Motor neuron (in vitro differentiated cells): ENCODE data around the gene C2orf15. TPM values are rescaled to one million over a fixed set of nuclear protein-coding genes. Genes with fewer than 3 reads are reported as not detected.

Experiments used
- ATAC-seq, 8 experiments: fragments of 200-7000 bp; cut with Tn5 transposase; replicated peaks in 6 of 8; 2 replicates each; pipeline ENCODE4 v1.8.0; 2021; ENCODE audit warnings: mild to moderate bottlenecking in 8 of 8, moderate library complexity in 8 of 8
- H3K27ac ChIP-seq, 2 donors: fragments of 250-450 bp; sonication (Bioruptor Pico); 2 replicates each; pipeline ENCODE4 v1.9.0; 2021; ENCODE audit warnings: antibody characterized with exemption in 2 of 2, mild to moderate bottlenecking in 2 of 2, moderate library complexity in 1 of 2
- H3K4me1 ChIP-seq, 2 donors: fragments of 250-450 bp; sonication (Bioruptor Pico); replicated peaks in 1 of 2; 2 replicates each; pipeline ENCODE4 v1.6.1; 2021; ENCODE audit warnings: antibody characterized with exemption in 2 of 2, mild to moderate bottlenecking in 2 of 2, moderate library complexity in 1 of 2
- H3K4me3 ChIP-seq, 5 donors: fragments of 250-450 bp; sonication (Bioruptor Pico); 2 replicates each; pipeline ENCODE4 v1.9.0; 2021; ENCODE audit warnings: antibody characterized with exemption in 5 of 5, mild to moderate bottlenecking in 5 of 5, moderate library complexity in 4 of 5
- WGBS, 10 experiments: fragments of 450-650 bp; shearing (Covaris generic); methylation state at CpG; one replicate each; pipeline ENCODE4 v1.0.0; 2022; 5-methylcytosine and 5-hydroxymethylcytosine counted together
- in situ Hi-C, 9 experiments: fragments of 400-800 bp; cut with MboI; loops; one replicate each; pipeline ENCODE4 v1.15.0; 2021; ENCODE audit warnings: low sequenced_read_pairs in 9 of 9, low pct_unique_long_range_greater_than_20kb in 2 of 9; ENCODE audit not compliant: unreplicated experiment in 9 of 9
- total RNA-seq, 8 experiments: library from RNA; unstranded; fragments of 300-600 nt; gene quantifications; 2 replicates each; pipeline versions ENCODE4 v1.2.3 to v1.2.4, GENCODE V29; 2022

The C2orf15 gene
- total RNA-seq, 8 experiments from 2014 or later, result 0.76 to 5.7 (median 3.2) TPM

GRCh38 chr2:99150706-99151105 lies 9.2 kb downstream of the C2orf15 start:
- Histone ChIP-seq H3K4me1 (peaks cover 4 to 8% of the 10 kb centered on the region in 2 donors), H3K4me3 (no peak overlapping the region), H3K27ac (no peak overlapping the region)
- ATAC-seq, result no peak
- in situ Hi-C loops, result no loop called here
- 56 to 100% (median 100%) methylated on average over 1 of the region's 1 CpG; no CpG with 5 or more reads in 3 of the 10 experiments for WGBS, 10 experiments

DNA sequence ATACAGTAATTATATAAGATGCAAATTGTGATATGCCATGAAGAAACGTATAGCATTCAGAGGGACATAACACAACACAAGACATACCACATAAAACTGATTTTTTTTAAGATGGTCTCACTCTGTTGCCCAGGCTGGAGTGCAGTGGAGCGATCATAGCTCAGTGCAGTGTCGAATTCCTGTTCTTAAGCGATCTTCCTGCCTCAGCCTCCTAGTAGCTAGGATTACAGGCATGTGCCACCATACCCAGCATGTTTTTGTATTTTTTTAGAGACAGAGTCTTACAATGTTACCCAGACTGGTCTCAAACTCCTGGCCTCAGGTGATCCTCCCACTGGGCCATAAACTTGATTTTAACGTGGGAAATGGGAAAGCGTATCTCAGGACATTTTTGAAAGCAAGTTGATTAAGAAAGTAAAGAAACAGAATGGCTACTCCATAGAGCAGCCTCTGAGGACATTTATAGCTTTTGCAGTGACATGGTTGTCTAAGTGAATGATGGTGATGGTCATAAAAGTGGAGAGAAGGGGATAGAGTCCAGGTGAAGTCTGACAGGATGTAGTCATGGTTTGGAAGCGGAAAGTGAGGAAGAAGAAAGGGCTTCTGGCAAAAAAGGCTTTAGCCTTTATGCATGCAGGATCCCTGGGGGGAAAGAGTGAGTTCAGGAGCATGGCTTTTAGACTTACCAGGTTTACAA lies 10.8 kb downstream of the C2orf15 start:
- no peak for ATAC-seq
- Histone ChIP-seq H3K4me1 (peaks cover 10 to 17% of the 10 kb centered on the region in 2 donors), H3K4me3 (no peak overlapping the region), H3K27ac (no peak overlapping the region)
- in situ Hi-C loops, result no loop called here
- 64 to 100% (median 83%) methylated on average over 1 to 6 of the region's 7 CpGs for WGBS, 10 experiments

GRCh38 chr2:99153921-99154604 lies 12.6 kb downstream of the C2orf15 start:
- in situ Hi-C loops, result no loop called here
- 0 to 74% (median 48%) methylated on average over 1 to 10 of the region's 12 CpGs for WGBS, 10 experiments
- Histone ChIP-seq H3K27ac (no peak overlapping the region), H3K4me1 (peaks cover 10 to 17% of the 10 kb centered on the region in 2 donors), H3K4me3 (peak overlapping the region; percentile 55 to 78 (median 61))
- no peak for ATAC-seq

DNA sequence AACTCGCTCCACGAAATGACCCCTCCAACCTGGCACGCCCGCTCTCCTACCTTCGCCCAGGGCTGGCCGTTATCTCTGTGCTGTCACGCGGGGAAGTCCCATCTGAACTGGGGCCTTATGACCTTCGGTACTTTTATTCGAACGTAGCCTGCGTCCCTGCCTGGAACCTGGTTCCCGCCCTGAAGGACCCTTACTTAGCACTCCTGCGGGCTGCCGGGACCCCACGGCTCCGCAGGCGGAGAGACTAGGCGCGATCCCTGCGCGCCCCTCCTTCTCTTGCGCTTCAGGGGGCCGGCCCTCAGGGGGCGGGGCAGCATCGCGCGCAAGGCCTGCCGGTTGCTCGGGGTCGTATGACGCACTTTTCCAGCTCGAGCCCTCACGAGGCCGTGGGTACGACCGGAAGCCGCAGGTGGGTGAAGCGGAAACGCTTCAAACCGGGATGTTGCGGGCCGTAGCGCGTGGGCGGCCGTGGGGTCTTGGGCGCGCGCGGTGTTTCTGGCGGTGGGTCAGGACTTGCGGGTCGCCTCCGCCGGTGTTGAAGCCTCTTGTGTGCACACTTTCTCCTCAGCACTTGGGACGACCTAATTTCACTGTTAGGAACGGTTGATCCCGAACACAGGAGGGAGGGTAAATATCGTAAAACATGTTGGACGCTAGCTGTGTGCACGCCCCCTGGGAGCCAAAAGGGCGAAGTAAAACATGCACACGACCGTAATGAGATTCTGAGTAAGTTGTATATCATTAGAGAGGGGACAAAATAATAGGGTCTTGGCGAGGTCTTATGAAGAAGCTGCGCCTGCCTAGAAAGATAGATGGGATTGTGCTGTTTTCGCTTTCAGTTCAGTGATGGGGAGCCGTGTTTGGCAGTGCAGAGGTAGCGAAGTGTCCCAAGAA lies 13.4 kb downstream of the C2orf15 start, which contains the start of the genes LIPT1 and TSGA10:
Gene LIPT1 (plus strand): TSS at position 325 of the 894 bp plus-strand sequence. CDS start 6,991 bp downstream, outside the sequence.
Gene TSGA10 (minus strand): TSS at position 300 of the 894 bp plus-strand sequence. CDS start 45,503 bp downstream, outside the sequence.
- in situ Hi-C loops, result no loop called here
- WGBS, 10 experiments, result 0 to 20% (median 0%) methylated on average over 1 to 15 of the region's 70 CpGs; no CpG with 5 or more reads in 2 of the 10 experiments
- H3K27ac ChIP-seq, result peak within 1 kb of the TSS; percentile 54 to 69
- ATAC-seq, result peak; percentile 95 to 99 (median 97)
- peak within 1 kb of the TSS; percentile 55 to 78 (median 61) for H3K4me3 ChIP-seq
- peaks cover 10 to 17% of the 10 kb centered on the region in 2 donors for H3K4me1 ChIP-seq

GRCh38 chr2:99156891-99157290 lies 15.4 kb downstream of the C2orf15 start:
- peaks cover 10 to 17% of the 10 kb centered on the region in 2 donors for H3K4me1 ChIP-seq
- in situ Hi-C loops, result no loop called here
- H3K4me3 ChIP-seq, result no peak overlapping the region
- no peak for ATAC-seq
- H3K27ac ChIP-seq, result no peak overlapping the region
- WGBS, 10 experiments, result 40 to 100% (median 78%) methylated on average over 1 of the region's 1 CpG; no CpG with 5 or more reads in 3 of the 10 experiments

DNA sequence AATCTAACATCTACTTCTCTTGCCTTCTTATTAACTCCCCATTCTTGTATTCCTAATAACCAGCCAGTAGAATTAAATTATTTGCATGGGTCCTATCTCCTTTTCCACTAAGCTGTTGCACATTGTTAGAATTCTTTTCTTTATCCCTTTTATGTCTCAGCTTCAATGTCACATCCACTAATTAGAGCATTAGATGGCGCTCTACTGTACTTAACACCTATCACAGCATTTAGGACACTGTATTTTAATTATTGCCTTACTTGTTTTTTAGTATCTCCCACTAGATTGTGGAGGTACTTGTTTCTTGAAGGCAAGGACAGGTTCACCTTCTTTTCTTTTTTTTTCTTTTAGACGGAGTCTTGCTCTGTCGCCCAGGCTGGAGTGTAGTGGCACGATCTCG lies 17.1 kb downstream of the C2orf15 start:
- ATAC-seq, result no peak
- in situ Hi-C loops, result no loop called here
- Histone ChIP-seq H3K4me1 (peaks cover 10 to 16% of the 10 kb centered on the region in 2 donors), H3K4me3 (no peak overlapping the region), H3K27ac (no peak overlapping the region)
- 83 to 100% (median 100%) methylated on average over 1 to 3 of the region's 5 CpGs; no CpG with 5 or more reads in 3 of the 10 experiments for WGBS, 10 experiments

GRCh38 chr2:99159594-99159993 lies 18.1 kb downstream of the C2orf15 start:
- Histone ChIP-seq H3K27ac (no peak overlapping the region), H3K4me1 (peaks cover 6 to 11% of the 10 kb centered on the region in 2 donors), H3K4me3 (no peak overlapping the region)
- in situ Hi-C loops, result no loop called here
- no peak for ATAC-seq
- WGBS, 10 experiments, result 50 to 100% (median 90%) methylated on average over 1 to 4 of the region's 4 CpGs; no CpG with 5 or more reads in 1 of the 10 experiments

GRCh38 chr2:99166218-99166617 lies 24.7 kb downstream of the C2orf15 start:
- H3K4me1 ChIP-seq, result no peaks in the 10 kb centered on the region

GRCh38 chr2:99169534-99169933 lies 28.0 kb downstream of the C2orf15 start:
- no peak for ATAC-seq
- WGBS, 10 experiments, result 75 to 100% (median 96%) methylated on average over 1 of the region's 1 CpG; no CpG with 5 or more reads in 2 of the 10 experiments
- Histone ChIP-seq H3K4me1 (no peaks in the 10 kb centered on the region), H3K4me3 (no peak overlapping the region), H3K27ac (no peak overlapping the region)
- in situ Hi-C loops, result no loop called here

More at GRCh38 chr2:99166218-99166617, 24.7 kb downstream of the C2orf15 start:
- whole genome bisulfite sequencing, 10 experiments, result 72 to 96% (median 89%) methylated on average over 1 to 5 of the region's 5 CpGs; no CpG with 5 or more reads in 1 of the 10 experiments
- in situ Hi-C loops, result no loop called here
- no peak overlapping the region for H3K27ac ChIP-seq
- no peak overlapping the region for H3K4me3 ChIP-seq
- no peak for ATAC-seq

DNA sequence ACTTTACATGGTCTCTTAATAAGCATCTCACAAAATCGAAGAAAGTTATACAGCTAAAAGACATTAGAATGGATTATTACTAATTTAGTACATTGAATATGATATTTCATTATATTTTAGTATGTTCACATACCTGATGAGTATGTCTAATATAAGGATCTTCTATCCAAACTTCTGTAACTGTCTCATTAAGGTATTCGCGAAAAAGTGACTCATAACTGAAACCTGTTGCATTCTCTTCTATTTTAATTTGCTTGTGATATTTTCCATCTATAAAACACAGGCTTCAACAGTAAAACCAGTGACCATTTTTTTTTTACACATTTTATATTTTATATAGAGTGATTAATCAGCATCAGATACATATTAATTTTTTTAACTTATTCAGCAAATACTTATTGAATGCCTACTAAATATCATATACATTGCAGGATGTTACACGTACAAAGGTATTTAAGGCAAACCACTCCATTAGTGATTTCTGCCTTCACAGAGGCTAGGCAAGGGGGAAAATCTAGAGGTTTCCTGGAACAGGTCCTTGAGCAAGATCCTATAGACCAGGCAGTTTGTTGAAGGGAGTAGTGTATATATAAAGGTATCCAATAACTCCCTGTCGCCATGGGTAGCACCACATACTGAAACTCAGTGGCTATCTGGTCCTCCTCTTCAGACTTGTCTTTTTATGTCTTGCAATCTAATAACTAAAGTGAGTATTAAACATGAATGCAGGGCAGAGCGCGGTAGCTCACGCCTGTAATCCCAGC lies 30.1 kb downstream of the C2orf15 start:
- Histone ChIP-seq H3K4me1 (no peaks in the 10 kb centered on the region), H3K4me3 (no peak overlapping the region), H3K27ac (no peak overlapping the region)
- no peak for ATAC-seq
- in situ Hi-C loops, result no loop called here
- 83 to 100% (median 98%) methylated on average over 1 to 7 of the region's 8 CpGs for WGBS, 10 experiments

- peak; percentile 95 to 98 (median 97) for ATAC-seq
- in situ Hi-C loops, result loop anchor here in 1 of 9 experiments (25.0 kb wide), 1 partner anchor 306 kb away; the partner anchor contains the start of gene REV1
- 0 to 2% (median 0%) methylated on average over 2 to 22 of the region's 39 CpGs for WGBS, 10 experiments
These were observed 39.5 kb downstream of the C2orf15 start, which contains the start of the genes MITD1 and MRPL30 for GRCh38 chr2:99180755-99181623. Gene MITD1, minus strand, starts transcription at chr2:99181058. Its CDS starts 77 bp downstream, at chr2:99180981. Gene MRPL30, plus strand, starts transcription at chr2:99181184. Its CDS starts 5,020 bp downstream, at chr2:99186204.

More at GRCh38 chr2:99180755-99181623, 39.5 kb downstream of the C2orf15 start, which contains the start of the genes MITD1 and MRPL30:
- Histone ChIP-seq H3K4me1 (peaks cover 11 to 15% of the 10 kb centered on the region in 2 donors), H3K4me3 (peak within 1 kb of the TSS; percentile 68 to 91 (median 75)), H3K27ac (peak within 1 kb of the TSS; percentile 80)
